ENCODE results near the gene GAR1.

DNA sequence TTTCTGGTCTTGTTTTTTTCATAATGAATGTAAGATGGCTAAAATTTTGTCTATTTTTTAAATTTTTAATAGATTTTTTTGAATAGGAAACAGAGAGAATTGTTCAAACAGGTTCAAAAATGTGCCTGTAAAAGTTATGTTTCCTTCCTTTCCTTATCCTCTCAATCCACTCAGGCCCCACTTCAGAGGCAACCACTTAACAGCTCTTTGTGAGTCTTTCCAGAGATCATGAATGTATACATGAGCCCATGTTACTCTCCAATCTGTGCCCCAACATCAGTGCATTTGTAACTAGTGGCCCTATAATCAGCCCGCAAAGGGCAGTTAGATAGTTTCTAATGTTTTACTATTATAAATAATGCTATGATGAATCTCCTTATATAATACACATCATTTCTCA is 27.8 kb upstream of the GAR1 start:
- TF ChIP-seq, protein P1, sequence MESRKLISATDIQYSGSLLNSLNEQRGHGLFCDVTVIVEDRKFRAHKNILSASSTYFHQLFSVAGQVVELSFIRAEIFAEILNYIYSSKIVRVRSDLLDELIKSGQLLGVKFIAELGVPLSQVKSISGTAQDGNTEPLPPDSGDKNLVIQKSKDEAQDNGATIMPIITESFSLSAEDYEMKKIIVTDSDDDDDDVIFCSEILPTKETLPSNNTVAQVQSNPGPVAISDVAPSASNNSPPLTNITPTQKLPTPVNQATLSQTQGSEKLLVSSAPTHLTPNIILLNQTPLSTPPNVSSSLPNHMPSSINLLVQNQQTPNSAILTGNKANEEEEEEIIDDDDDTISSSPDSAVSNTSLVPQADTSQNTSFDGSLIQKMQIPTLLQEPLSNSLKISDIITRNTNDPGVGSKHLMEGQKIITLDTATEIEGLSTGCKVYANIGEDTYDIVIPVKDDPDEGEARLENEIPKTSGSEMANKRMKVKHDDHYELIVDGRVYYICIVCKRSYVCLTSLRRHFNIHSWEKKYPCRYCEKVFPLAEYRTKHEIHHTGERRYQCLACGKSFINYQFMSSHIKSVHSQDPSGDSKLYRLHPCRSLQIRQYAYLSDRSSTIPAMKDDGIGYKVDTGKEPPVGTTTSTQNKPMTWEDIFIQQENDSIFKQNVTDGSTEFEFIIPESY (CRISPR knock-in tag; IDR thresholded peaks at IDR 0.05), result no peak
- no peak for TF ChIP-seq MAFK (IDR thresholded peaks at IDR 0.05; ENCODE audit: low read length)
- no peak for TF ChIP-seq BCL6 (CRISPR knock-in tag; IDR thresholded peaks at IDR 0.05)
- TF ChIP-seq, protein P2, sequence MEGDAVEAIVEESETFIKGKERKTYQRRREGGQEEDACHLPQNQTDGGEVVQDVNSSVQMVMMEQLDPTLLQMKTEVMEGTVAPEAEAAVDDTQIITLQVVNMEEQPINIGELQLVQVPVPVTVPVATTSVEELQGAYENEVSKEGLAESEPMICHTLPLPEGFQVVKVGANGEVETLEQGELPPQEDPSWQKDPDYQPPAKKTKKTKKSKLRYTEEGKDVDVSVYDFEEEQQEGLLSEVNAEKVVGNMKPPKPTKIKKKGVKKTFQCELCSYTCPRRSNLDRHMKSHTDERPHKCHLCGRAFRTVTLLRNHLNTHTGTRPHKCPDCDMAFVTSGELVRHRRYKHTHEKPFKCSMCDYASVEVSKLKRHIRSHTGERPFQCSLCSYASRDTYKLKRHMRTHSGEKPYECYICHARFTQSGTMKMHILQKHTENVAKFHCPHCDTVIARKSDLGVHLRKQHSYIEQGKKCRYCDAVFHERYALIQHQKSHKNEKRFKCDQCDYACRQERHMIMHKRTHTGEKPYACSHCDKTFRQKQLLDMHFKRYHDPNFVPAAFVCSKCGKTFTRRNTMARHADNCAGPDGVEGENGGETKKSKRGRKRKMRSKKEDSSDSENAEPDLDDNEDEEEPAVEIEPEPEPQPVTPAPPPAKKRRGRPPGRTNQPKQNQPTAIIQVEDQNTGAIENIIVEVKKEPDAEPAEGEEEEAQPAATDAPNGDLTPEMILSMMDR (IDR thresholded peaks at IDR 0.05 in 2 of 3, conservative IDR thresholded peaks at IDR 0.05 in 1 of 3; ENCODE audit: insufficient read depth in 2 of 3, low read depth in 1 of 3, low read length in 3 of 3), result no peak

All from K562 (cell line).